H1 (cell line): ENCODE data around the gene ZRANB2. TPM values are rescaled to one million over a fixed set of nuclear protein-coding genes. Genes with fewer than 3 reads are reported as not detected.

Experiments
- CTCF ChIA-PET: fragments of 300-600 bp; sonication (Branson Sonifier 250); formaldehyde crosslinking; loops from one replicate; lab custom pipeline; 2021; ENCODE audit not compliant: partially characterized antibody; lab: Charles Lee
- POLR2A ChIA-PET: fragments of 300-600 bp; sonication (Branson Sonifier 250); formaldehyde crosslinking; loops from one replicate; lab custom pipeline; 2021; ENCODE audit warnings: inconsistent platforms; ENCODE audit not compliant: partially characterized antibody; lab: Charles Lee
- DNase-seq, 2 experiments: peaks; one replicate each; pipeline versions ENCODE4 v3.0.0 to v3.0.0-alpha.2; 2010 to 2022; ENCODE audit warnings: low spot score in 2 of 2, low read depth in 1 of 2, mixed read lengths in 1 of 2
- FAIRE-seq: peaks from 2 replicates; lab custom pipeline; 2011; peaks lifted over from hg19 to GRCh38; lab: Jason Lieb, UNC
- H2AFZ ChIP-seq: 2 replicates; pipeline ENCODE4 v1.8.1; 2012; ENCODE audit warnings: low read length, inconsistent platforms
- H2AK5ac ChIP-seq: 2 replicates; pipeline ENCODE4 v1.6.1; 2013; ENCODE audit warnings: low read depth, low read length
- H2BK120ac ChIP-seq: replicated peaks from 2 replicates; pipeline ENCODE3; 2013; ENCODE audit warnings: low read depth, low read length, inconsistent platforms
- H2BK12ac ChIP-seq: 2 replicates; pipeline ENCODE4 v1.6.1; 2013; ENCODE audit warnings: low read depth, low read length
- H2BK15ac ChIP-seq: 2 replicates; pipeline ENCODE4 v1.6.1; 2013; ENCODE audit warnings: low read length
- H2BK20ac ChIP-seq: 2 replicates; pipeline ENCODE4 v1.6.1; 2013; ENCODE audit warnings: low read length
- H2BK5ac ChIP-seq: 2 replicates; pipeline ENCODE4 v1.6.1; 2013; ENCODE audit warnings: low read depth, low read length
- H3K14ac ChIP-seq: 2 replicates; pipeline ENCODE4 v1.6.1; 2013; ENCODE audit warnings: inconsistent platforms; ENCODE audit not compliant: insufficient read length
- H3K18ac ChIP-seq: 2 replicates; pipeline ENCODE4 v1.6.1; 2013; ENCODE audit warnings: low read length; ENCODE audit errors: extremely low read depth
- H3K23ac ChIP-seq: 2 replicates; pipeline ENCODE4 v1.6.1; 2013; ENCODE audit warnings: inconsistent platforms; ENCODE audit not compliant: insufficient read length
- H3K23me2 ChIP-seq: 2 replicates; pipeline ENCODE4 v1.6.1; 2013; ENCODE audit warnings: low read depth, low read length
- H3K27ac ChIP-seq: 2 replicates; pipeline ENCODE4 v1.6.1; 2011; ENCODE audit warnings: low read depth, low read length, inconsistent platforms
- H3K27me3 ChIP-seq, 4 experiments: replicated peaks in 1 of 4; 1 replicate in 1 of 4; 2 replicates in 3 of 4; pipeline versions ENCODE4 v1.6.1 to v1.8.1; 2011 to 2013; ENCODE audit warnings: low read length in 3 of 4, mild to moderate bottlenecking in 3 of 4, inconsistent platforms in 2 of 4, mixed read lengths in 2 of 4, moderate library complexity in 1 of 4; ENCODE audit not compliant: control insufficient read depth in 3 of 4, insufficient read depth in 3 of 4; ENCODE audit errors: extremely low read depth in 1 of 4
- H3K36me3 ChIP-seq, 4 experiments: 2 replicates each; pipeline versions ENCODE4 v1.6.1 to v1.8.1; 2011 to 2013; ENCODE audit warnings: mild to moderate bottlenecking in 4 of 4, low read length in 3 of 4, moderate library complexity in 2 of 4, control low read depth in 1 of 4, inconsistent platforms in 1 of 4; ENCODE audit not compliant: insufficient read depth in 4 of 4, control insufficient read depth in 2 of 4
- H3K4ac ChIP-seq: replicated peaks from 2 replicates; pipeline ENCODE3; 2013; ENCODE audit warnings: low read length, low read depth, mixed read lengths, inconsistent platforms; ENCODE audit not compliant: insufficient read length
- H3K4me1 ChIP-seq, 4 experiments: replicated peaks in 1 of 4; 1 replicate in 1 of 4; 2 replicates in 3 of 4; pipeline versions ENCODE4 v1.6.1 to v1.8.1; 2011 to 2013; ENCODE audit warnings: low read length in 3 of 4, inconsistent platforms in 2 of 4, mixed read lengths in 1 of 4; ENCODE audit not compliant: insufficient read depth in 4 of 4, control insufficient read depth in 3 of 4
- H3K4me2 ChIP-seq, 2 experiments: 2 replicates each; pipeline versions ENCODE4 v1.6.1 to v1.8.1; 2011 to 2013; ENCODE audit warnings: low read depth in 2 of 2, low read length in 2 of 2, control low read depth in 1 of 2, inconsistent platforms in 1 of 2, mild to moderate bottlenecking in 1 of 2; ENCODE audit not compliant: insufficient read depth in 1 of 2
- H3K4me3 ChIP-seq, 4 experiments: fragments of 200-600, 300-600 bp in 1 of 4; sonication (generic), shearing (Covaris generic), sonication (Bioruptor Twin) in 1 of 4; 2 replicates each; pipeline versions ENCODE4 v1.5.1 to v1.8.1; 2011 to 2016; ENCODE audit warnings: low read length in 4 of 4, low read depth in 3 of 4, control low read depth in 2 of 4, inconsistent platforms in 2 of 4, mild to moderate bottlenecking in 2 of 4, mixed read lengths in 1 of 4, moderate library complexity in 1 of 4; ENCODE audit not compliant: insufficient read depth in 2 of 4; ENCODE audit errors: extremely low read depth in 1 of 4
- H3K56ac ChIP-seq: replicated peaks from 2 replicates; pipeline ENCODE3; 2013; ENCODE audit warnings: low read depth, mild to moderate bottlenecking, mixed read lengths, low read length, inconsistent platforms; ENCODE audit not compliant: insufficient read length
- H3K79me1 ChIP-seq: 2 replicates; pipeline ENCODE4 v1.6.1; 2013; ENCODE audit warnings: low read depth, low read length, control low read depth
- H3K79me2 ChIP-seq, 2 experiments: 2 replicates each; pipeline versions ENCODE4 v1.6.1 to v1.8.1; 2012 to 2013; ENCODE audit warnings: low read length in 2 of 2, mild to moderate bottlenecking in 2 of 2, inconsistent platforms in 1 of 2; ENCODE audit not compliant: insufficient read depth in 2 of 2, control insufficient read depth in 1 of 2
- H3K9ac ChIP-seq, 4 experiments: replicated peaks in 1 of 4; 1 replicate in 1 of 4; 2 replicates in 3 of 4; pipeline versions ENCODE4 v1.6.1 to v1.8.1; 2011 to 2013; ENCODE audit warnings: low read depth in 3 of 4, low read length in 3 of 4, control low read depth in 2 of 4, mild to moderate bottlenecking in 2 of 4, moderate library complexity in 2 of 4, inconsistent platforms in 1 of 4; ENCODE audit errors: extremely low read depth in 1 of 4
- H3K9me3 ChIP-seq, 2 experiments: 2 replicates each; pipeline versions ENCODE4 v1.6.1 to v1.8.1; 2012 to 2013; ENCODE audit warnings: mild to moderate bottlenecking in 2 of 2, moderate library complexity in 2 of 2, control low read depth in 1 of 2, inconsistent platforms in 1 of 2, low read depth in 1 of 2, low read length in 1 of 2, mixed read lengths in 1 of 2; ENCODE audit not compliant: insufficient read depth in 2 of 2
- H4K20me1 ChIP-seq, 2 experiments: replicated peaks in 1 of 2; 2 replicates each; pipeline versions ENCODE3 to v1.8.1; 2011 to 2013; ENCODE audit warnings: inconsistent platforms in 2 of 2, low read length in 2 of 2, mild to moderate bottlenecking in 1 of 2; ENCODE audit not compliant: insufficient read depth in 2 of 2, control insufficient read depth in 1 of 2
- H4K5ac ChIP-seq: 2 replicates; pipeline ENCODE4 v1.6.1; 2013; ENCODE audit warnings: low read length, low read depth, mixed read lengths, inconsistent platforms; ENCODE audit not compliant: insufficient read length
- H4K8ac ChIP-seq: 2 replicates; pipeline ENCODE4 v1.8.0; 2013; ENCODE audit warnings: mild to moderate bottlenecking, moderate library complexity, low read length, inconsistent platforms; ENCODE audit not compliant: insufficient read depth; ENCODE audit errors: extremely low read depth
- H4K91ac ChIP-seq: replicated peaks from 2 replicates; pipeline ENCODE3; 2013; ENCODE audit warnings: low read length, mixed read lengths, inconsistent platforms; ENCODE audit not compliant: insufficient read length
- SP2 ChIP-seq: IDR thresholded peaks from 2 replicates; pipeline ENCODE4 v1.6.1; 2012; ENCODE audit warnings: mild to moderate bottlenecking, low read length, inconsistent platforms
- WGBS, 2 experiments: shearing (Covaris generic) in 1 of 2; methylation state at CpG; one replicate each; pipeline versions ENCODE4 v1.1.6 to v1.1.7; 2013 to 2015; ENCODE audit warnings: low lambda C conversion rate in 2 of 2, mixed read lengths in 2 of 2, inconsistent platforms in 1 of 2, low coverage in 1 of 2, missing lambda C conversion rate in 1 of 2; ENCODE audit not compliant: insufficient replicate concordance in 2 of 2, insufficient coverage in 1 of 2, insufficient read length in 1 of 2; ENCODE audit errors: extremely low coverage in 1 of 2, missing lambda C conversion rate in 1 of 2; 5-methylcytosine and 5-hydroxymethylcytosine counted together
- polyA plus RNA-seq, 7 experiments: library from polyadenylated mRNA; depleted of rRNA in 3 of 7; stranded (reverse) in 5 of 7; unstranded in 2 of 7; fragments of >200 nt in 5 of 7; fragments of 200-250 nt in 2 of 7; gene quantifications; 1 replicate in 5 of 7; 2 replicates in 1 of 7; 4 replicates in 1 of 7; pipeline versions ENCODE4 v1.2.1 to v1.2.3, GENCODE V29; 2011 to 2013; ENCODE audit warnings: missing spikeins in 2 of 7, mixed read lengths in 2 of 7
- total RNA-seq: library from RNA; stranded (reverse); fragmentation: NEBNext Ultra II Directional; extraction: Animal tissue kit (Norgen Biotek cat#: 25700); gene quantifications from 2 replicates; pipeline ENCODE4 v1.2.1, GENCODE V29; 2021

The ZRANB2 gene
- total and polyA plus RNA-seq, 2 of the 8 experiments (the other 6 are each of a cell fraction or from before 2014, with no cell fraction given) = 35.8 to 103 TPM

GRCh38 chr1:71086331-71086730 lies 5.5 kb upstream of the ZRANB2 start:
- FAIRE-seq = no peak
- H3K23me2 ChIP-seq = no peaks in the 10 kb centered on the region

More at GRCh38 chr1:71086331-71086730, 5.5 kb upstream of the ZRANB2 start:
- Histone ChIP-seq H2AFZ (no peak overlapping the region), H3K27ac (no peak overlapping the region), H2BK15ac (no peak overlapping the region), H3K56ac (no peak overlapping the region), H2BK5ac (no peak overlapping the region), H3K9ac (no peak overlapping the region), H2BK20ac (no peak overlapping the region), H3K9me3 (no peaks in the 10 kb centered on the region), H3K4ac (no peak overlapping the region), H3K4me3 (no peak overlapping the region), H3K36me3 (no peaks in the 10 kb centered on the region), H4K20me1 (no peaks in the 10 kb centered on the region), H4K8ac (no peak overlapping the region), H2BK120ac (no peak overlapping the region), H4K91ac (no peak overlapping the region), H4K5ac (no peak overlapping the region), H3K23ac (no peak overlapping the region), H3K4me2 (no peak overlapping the region), H3K79me1 (no peaks in the 10 kb centered on the region), H3K27me3 (peaks cover 1 to 9% (median 5%) of the 10 kb centered on the region in 4 experiments; a peak in 5 of 7 replicates), H3K18ac (no peak overlapping the region), H3K4me1 (no peaks in the 10 kb centered on the region), H3K79me2 (no peaks in the 10 kb centered on the region), H2AK5ac (no peak overlapping the region), H3K14ac (no peak overlapping the region), H2BK12ac (no peak overlapping the region)
- WGBS, 2 experiments = 100% methylated on average over 1 of the region's 1 CpG; no CpG with 5 or more reads in 1 of the 2 experiments
- no peak for TF ChIP-seq SP2
- CTCF ChIA-PET = interaction anchor here (1.2 to 1.6 kb wide), 3 partner anchors 10 to 271 kb away, joined by 3 to 7 read pairs (median 3); partner anchors contain the start of gene PTGER3
- POLR2A ChIA-PET = no interaction called here
- DNase-seq = no peak
